Vagina (tissue), 2 donors: ENCODE measurements around the gene METTL3.

ENCODE experiments used
- POLR2A ChIP-seq, 2 donors: fragments of 450-650 bp; IDR thresholded peaks; one replicate each; pipeline ENCODE4 v1.6.1; 2017; ENCODE audit warnings: antibody characterized with exemption in 2 of 2, mild to moderate bottlenecking in 2 of 2, moderate library complexity in 2 of 2
- POLR2AphosphoS5 ChIP-seq, 2 donors: sonication (generic); formaldehyde crosslinking; IDR thresholded peaks; one replicate each; pipeline ENCODE4 v1.9.0; 2017; ENCODE audit warnings: antibody characterized with exemption in 2 of 2, mild to moderate bottlenecking in 2 of 2, low read depth in 1 of 2; ENCODE audit not compliant: insufficient read depth in 1 of 2
- TF ChIP-seq, protein P1 (sequence below), 3 experiments: fragments of 450-650 bp in 2 of 3; fragments of 200-600 bp in 1 of 3; sonication (generic) in 1 of 3; IDR thresholded peaks; one replicate each; pipeline ENCODE4 v1.5.1; 2017 to 2019; ENCODE audit warnings: antibody characterized with exemption in 3 of 3, mild to moderate bottlenecking in 2 of 3, moderate library complexity in 2 of 3

- TF ChIP-seq, protein P1, sequence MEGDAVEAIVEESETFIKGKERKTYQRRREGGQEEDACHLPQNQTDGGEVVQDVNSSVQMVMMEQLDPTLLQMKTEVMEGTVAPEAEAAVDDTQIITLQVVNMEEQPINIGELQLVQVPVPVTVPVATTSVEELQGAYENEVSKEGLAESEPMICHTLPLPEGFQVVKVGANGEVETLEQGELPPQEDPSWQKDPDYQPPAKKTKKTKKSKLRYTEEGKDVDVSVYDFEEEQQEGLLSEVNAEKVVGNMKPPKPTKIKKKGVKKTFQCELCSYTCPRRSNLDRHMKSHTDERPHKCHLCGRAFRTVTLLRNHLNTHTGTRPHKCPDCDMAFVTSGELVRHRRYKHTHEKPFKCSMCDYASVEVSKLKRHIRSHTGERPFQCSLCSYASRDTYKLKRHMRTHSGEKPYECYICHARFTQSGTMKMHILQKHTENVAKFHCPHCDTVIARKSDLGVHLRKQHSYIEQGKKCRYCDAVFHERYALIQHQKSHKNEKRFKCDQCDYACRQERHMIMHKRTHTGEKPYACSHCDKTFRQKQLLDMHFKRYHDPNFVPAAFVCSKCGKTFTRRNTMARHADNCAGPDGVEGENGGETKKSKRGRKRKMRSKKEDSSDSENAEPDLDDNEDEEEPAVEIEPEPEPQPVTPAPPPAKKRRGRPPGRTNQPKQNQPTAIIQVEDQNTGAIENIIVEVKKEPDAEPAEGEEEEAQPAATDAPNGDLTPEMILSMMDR (IDR thresholded peaks at IDR 0.05), result no peak
- no peak for TF ChIP-seq POLR2A (IDR thresholded peaks at IDR 0.05)
- TF ChIP-seq POLR2AphosphoS5 (IDR thresholded peaks at IDR 0.05; ENCODE audit: insufficient read depth in 1 of 2, low read depth in 1 of 2), result no peak
Observed at GRCh38 chr14:21518725-21519124, 7.6 kb upstream of the METTL3 start.
